GM20431 (cell line): ENCODE data around the gene TEK.

Source experiments
- in situ Hi-C: fragments of 300-500 bp; cut with MseI, MboI; formaldehyde crosslinking; loops from one replicate; pipeline ENCODE4 v1.15.0; 2020; ENCODE audit warnings: low sequenced_read_pairs; ENCODE audit not compliant: unreplicated experiment

The TEK gene

GRCh38 chr9:27117489-27118135 is 8.6 kb downstream of the TEK start:
- in situ Hi-C loops = no loop called here

- in situ Hi-C loops = no loop called here
Measured at GRCh38 chr9:27118916-27119315, 9.9 kb downstream of the TEK start.

- in situ Hi-C loops = no loop called here
Measured at GRCh38 chr9:27124151-27124550, 15.1 kb downstream of the TEK start.

- in situ Hi-C loops = no loop called here
Measured at GRCh38 chr9:27125030-27125429, 16.0 kb downstream of the TEK start.

GRCh38 chr9:27125936-27126335 is 16.9 kb downstream of the TEK start:
- in situ Hi-C loops = no loop called here

- in situ Hi-C loops = no loop called here
Measured at GRCh38 chr9:27126670-27127069, 17.6 kb downstream of the TEK start.

- in situ Hi-C loops = no loop called here
Measured at GRCh38 chr9:27129221-27129620, 20.2 kb downstream of the TEK start.

- in situ Hi-C loops = no loop called here
Measured at GRCh38 chr9:27131731-27132130, 22.7 kb downstream of the TEK start.

GRCh38 chr9:27133817-27134216 is 24.8 kb downstream of the TEK start:
- in situ Hi-C loops = no loop called here

- in situ Hi-C loops = no loop called here
Measured at GRCh38 chr9:27142299-27142930, 33.4 kb downstream of the TEK start.

GRCh38 chr9:27145143-27145542 is 36.1 kb downstream of the TEK start:
- in situ Hi-C loops = no loop called here

GRCh38 chr9:27149651-27150050 is 40.6 kb downstream of the TEK start:
- in situ Hi-C loops = no loop called here

GRCh38 chr9:27150746-27151406 is 41.9 kb downstream of the TEK start:
- in situ Hi-C loops = no loop called here

GRCh38 chr9:27151693-27152404 is 42.8 kb downstream of the TEK start:
- in situ Hi-C loops = no loop called here

- in situ Hi-C loops = no loop called here
Measured at GRCh38 chr9:27152405-27152718, 43.3 kb downstream of the TEK start.

- in situ Hi-C loops = no loop called here
Measured at GRCh38 chr9:27154908-27155307, 45.9 kb downstream of the TEK start.

- in situ Hi-C loops = no loop called here
Measured at GRCh38 chr9:27157097-27157496, 48.1 kb downstream of the TEK start.

- in situ Hi-C loops = no loop called here
Measured at GRCh38 chr9:27157736-27158135, 48.7 kb downstream of the TEK start.

- in situ Hi-C loops = no loop called here
Measured at GRCh38 chr9:27160636-27161035, 51.6 kb downstream of the TEK start.

GRCh38 chr9:27162045-27162444 is 53.0 kb downstream of the TEK start:
- in situ Hi-C loops = no loop called here

- in situ Hi-C loops = no loop called here
Measured at GRCh38 chr9:27165068-27165467, 56.0 kb downstream of the TEK start.
